PC-9 (cell line): ENCODE results near the gene SBF1. TPM values are rescaled to one million over a fixed set of nuclear protein-coding genes. Genes with fewer than 3 reads are reported as not detected.

Source experiments
- BruUV-seq: library from RNA; stranded (reverse); fragments of 400-500 nt; replicated peaks from 2 replicates; lab custom pipeline; 2021; lab: Mats Ljungman, UMichigan
- CTCF ChIA-PET: fragments of 300-600 bp; sonication (Branson Sonifier 250); formaldehyde crosslinking; loops from one replicate; lab custom pipeline; 2022; ENCODE audit warnings: antibody characterized with exemption; lab: Charles Lee
- POLR2A ChIA-PET: fragments of 300-600 bp; sonication (Branson Sonifier 250); formaldehyde crosslinking; loops from one replicate; lab custom pipeline; 2022; ENCODE audit warnings: antibody characterized with exemption; ENCODE audit not compliant: unreplicated experiment; lab: Charles Lee
- DNase-seq, 2 experiments: peaks; one replicate each; pipeline versions ENCODE4 v3.0.0 to v3.0.0-alpha.2; 2015 to 2022; ENCODE audit warnings: mixed read lengths in 1 of 2
- H2AFZ ChIP-seq: fragments of 200-600 bp; sonication (generic); 2 replicates; pipeline ENCODE4 v1.8.1; 2017; ENCODE audit warnings: antibody characterized with exemption
- H3F3A ChIP-seq: fragments of 200-600 bp; sonication (generic); 2 replicates; pipeline ENCODE4 v1.8.1; 2017; ENCODE audit warnings: antibody characterized with exemption, mild to moderate bottlenecking, low read depth; ENCODE audit not compliant: insufficient read depth
- H3K27ac ChIP-seq: fragments of 200-600 bp; sonication (generic); 2 replicates; pipeline ENCODE4 v1.6.1; 2016; ENCODE audit warnings: mixed run types
- H3K27me3 ChIP-seq: fragments of 200-600 bp; sonication (generic); 2 replicates; pipeline ENCODE4 v1.6.1; 2016; ENCODE audit warnings: low read depth, mixed run types; ENCODE audit not compliant: insufficient read depth
- H3K36me3 ChIP-seq: fragments of 200-600 bp; sonication (generic); 2 replicates; pipeline ENCODE4 v1.6.1; 2016; ENCODE audit warnings: low read depth, mixed run types
- H3K4me1 ChIP-seq: fragments of 200-600 bp; sonication (generic); replicated peaks from 2 replicates; pipeline ENCODE4 v1.6.1; 2016; ENCODE audit warnings: mixed run types; ENCODE audit not compliant: insufficient read depth
- H3K4me2 ChIP-seq: fragments of 200-600 bp; sonication (generic); 2 replicates; pipeline ENCODE4 v1.6.1; 2017; ENCODE audit warnings: mixed run types
- H3K4me3 ChIP-seq: fragments of 200-600 bp; sonication (generic); 2 replicates; pipeline ENCODE4 v1.6.1; 2016; ENCODE audit warnings: mixed run types
- H3K79me2 ChIP-seq: fragments of 200-600 bp; sonication (generic); 2 replicates; pipeline ENCODE4 v1.6.1; 2017; ENCODE audit warnings: low read depth, mixed run types
- H3K9me2 ChIP-seq: fragments of 200-600 bp; sonication (generic); 2 replicates; pipeline ENCODE4 v1.8.1; 2017; ENCODE audit warnings: mild to moderate bottlenecking; ENCODE audit not compliant: insufficient read depth
- H3K9me3 ChIP-seq: fragments of 200-600 bp; sonication (generic); 2 replicates; pipeline ENCODE4 v1.8.1; 2016; ENCODE audit warnings: low read depth; ENCODE audit not compliant: insufficient read depth
- H4K20me1 ChIP-seq: fragments of 200-600 bp; sonication (generic); 2 replicates; pipeline ENCODE4 v1.8.1; 2017; ENCODE audit not compliant: insufficient read depth
- CTCF ChIP-seq: fragments of 200-600 bp; sonication (generic); conservative IDR thresholded peaks from 2 replicates; pipeline ENCODE4 v1.6.1; 2017; ENCODE audit warnings: mixed run types, antibody characterized with exemption, mild to moderate bottlenecking, moderate library complexity
- EZH2 ChIP-seq: fragments of 200-600 bp; sonication (generic); IDR thresholded peaks from 2 replicates; pipeline ENCODE4 v1.8.0; 2017; ENCODE audit warnings: antibody characterized with exemption, low read depth
- intact Hi-C: fragments of 100-400 bp; cut with micrococcal nuclease; formaldehyde crosslinking; loops from one replicate; pipeline ENCODE4 v1.10.0; 2022; ENCODE audit not compliant: unreplicated experiment
- total RNA-seq: library from RNA; stranded (reverse); gene quantifications from 2 replicates; pipeline ENCODE4 v1.2.3, GENCODE V29; 2021

The SBF1 gene
- total RNA-seq, 1 experiment from 2014 or later, result 85.2 TPM

GRCh38 chr22:50502628-50503474, 28.0 kb upstream of the SBF1 start:
- TF ChIP-seq EZH2 (no peak), CTCF (no peak)
- DNase-seq, result no peak
- CTCF ChIA-PET, result interaction anchor here (0.5 kb wide), 1 partner anchor 29 kb away, joined by 3 read pairs; no protein-coding TSS in a partner anchor
- POLR2A ChIA-PET, result interaction anchor here (0.6 kb wide), 1 partner anchor 497 kb away, joined by 10 read pairs; no protein-coding TSS in a partner anchor
- Histone ChIP-seq H3K4me2 (no peak overlapping the region), H3F3A (peaks cover 37% of the 10 kb centered on the region), H4K20me1 (0 out of 2 replicates have a peak, but pooled peaks cover 3% of the 10 kb centered on the region), H3K4me1 (peaks cover 14% of the 10 kb centered on the region), H3K79me2 (peaks cover 7% of the 10 kb centered on the region), H2AFZ (no peak overlapping the region), H3K9me2 (no peaks in the 10 kb centered on the region), H3K27me3 (no peaks in the 10 kb centered on the region), H3K4me3 (no peak overlapping the region), H3K9me3 (no peaks in the 10 kb centered on the region), H3K36me3 (0 out of 2 replicates have a peak, but pooled peaks cover 5% of the 10 kb centered on the region), H3K27ac (no peak overlapping the region)
- no TSS peak for BruUV-seq
- intact Hi-C loops, result no loop called here

GRCh38 chr22:50502096-50502495, 27.3 kb upstream of the SBF1 start:
- Histone ChIP-seq H3K9me2 (no peaks in the 10 kb centered on the region), H3K79me2 (peaks cover 5% of the 10 kb centered on the region), H3K4me3 (no peak overlapping the region), H3K4me2 (no peak overlapping the region), H2AFZ (no peak overlapping the region), H3K9me3 (no peaks in the 10 kb centered on the region), H3K27me3 (no peaks in the 10 kb centered on the region), H3K4me1 (peaks cover 19% of the 10 kb centered on the region), H3F3A (peaks cover 45% of the 10 kb centered on the region), H4K20me1 (0 out of 2 replicates have a peak, but pooled peaks cover 3% of the 10 kb centered on the region), H3K36me3 (0 out of 2 replicates have a peak, but pooled peaks cover 5% of the 10 kb centered on the region), H3K27ac (no peak overlapping the region)
- no peak for DNase-seq
- POLR2A ChIA-PET, result no interaction called here
- no TSS peak for BruUV-seq
- CTCF ChIA-PET, result no interaction called here
- TF ChIP-seq CTCF, result no peak
- TF ChIP-seq EZH2, result no peak
- intact Hi-C loops, result no loop called here

GRCh38 chr22:50500452-50500851, 25.6 kb upstream of the SBF1 start:
- Histone ChIP-seq H3K27me3 (no peaks in the 10 kb centered on the region), H3F3A (peaks cover 45% of the 10 kb centered on the region), H3K4me1 (peaks cover 12% of the 10 kb centered on the region), H3K4me2 (no peak overlapping the region), H3K9me2 (no peaks in the 10 kb centered on the region), H4K20me1 (0 out of 2 replicates have a peak, but pooled peaks cover 3% of the 10 kb centered on the region), H3K27ac (no peak overlapping the region), H3K4me3 (no peak overlapping the region), H2AFZ (no peak overlapping the region), H3K79me2 (no peaks in the 10 kb centered on the region), H3K9me3 (no peaks in the 10 kb centered on the region), H3K36me3 (0 out of 2 replicates have a peak, but pooled peaks cover 5% of the 10 kb centered on the region)
- CTCF ChIA-PET, result no interaction called here
- DNase-seq, result no peak
- intact Hi-C loops, result no loop called here
- BruUV-seq, result no TSS peak
- TF ChIP-seq EZH2 (no peak), CTCF (no peak)
- POLR2A ChIA-PET, result no interaction called here
